ENCODE data around the gene DNAJB8. TPM values are rescaled to one million over a fixed set of nuclear protein-coding genes. Genes with fewer than 3 reads are reported as not detected.

Gene DNAJB8
- total RNA-seq, 1 donor from 2014 or later = not detected

GRCh38 chr3:128483657-128484403 is 17.1 kb upstream of the DNAJB8 start:
- DNase-seq (ENCODE audit: low read depth, low spot score) = no peak

DNA sequence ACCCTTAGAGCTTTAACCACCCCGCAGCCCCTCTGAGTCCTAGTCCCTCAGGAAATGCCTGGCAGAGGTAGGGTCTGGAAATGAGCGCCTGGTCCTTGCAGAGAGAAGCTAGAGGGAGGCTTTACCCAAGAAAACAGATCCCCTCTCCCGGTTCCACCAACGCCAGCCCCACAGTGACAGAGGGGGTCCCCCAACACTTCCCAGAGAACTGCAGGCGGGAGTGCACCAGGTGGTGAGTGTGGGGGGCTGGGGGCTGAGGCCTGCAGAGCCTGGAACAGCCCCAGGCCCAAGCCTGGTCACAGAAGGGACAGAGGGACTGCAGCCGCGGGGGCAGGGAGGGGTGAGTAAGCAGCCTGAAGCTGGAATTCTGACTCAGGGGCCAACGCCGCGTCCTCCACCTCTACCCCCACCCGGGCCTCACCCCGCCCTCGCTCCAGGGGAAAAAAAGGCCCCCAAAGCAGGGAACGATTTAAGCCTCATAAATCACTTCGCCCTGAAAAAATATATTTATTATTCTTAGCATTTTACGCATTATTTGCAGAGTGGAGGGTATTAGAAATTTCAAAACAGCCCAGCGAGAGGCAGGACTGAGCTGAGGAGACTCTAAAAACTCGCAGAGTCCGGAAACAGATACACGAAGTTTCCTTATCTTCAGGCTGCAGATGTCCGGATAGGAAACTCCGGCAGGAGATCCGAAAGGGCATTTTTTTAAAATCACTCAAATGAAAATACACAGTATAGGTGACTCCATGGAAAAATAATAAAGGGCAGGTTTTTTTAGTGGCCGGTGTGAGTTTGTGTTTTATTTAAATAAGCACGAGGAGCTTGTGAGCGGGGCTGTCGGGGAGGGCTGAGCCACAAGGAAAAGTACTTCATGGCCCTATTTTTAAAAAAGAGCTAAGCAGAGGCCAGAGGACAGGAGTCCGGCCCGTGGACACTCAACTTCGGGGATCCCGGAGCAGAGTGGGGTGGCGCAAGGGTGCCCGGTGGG is 16.3 kb upstream of the DNAJB8 start:
- DNase-seq (ENCODE audit: low read depth, low spot score) = peak; percentile 97

DNA sequence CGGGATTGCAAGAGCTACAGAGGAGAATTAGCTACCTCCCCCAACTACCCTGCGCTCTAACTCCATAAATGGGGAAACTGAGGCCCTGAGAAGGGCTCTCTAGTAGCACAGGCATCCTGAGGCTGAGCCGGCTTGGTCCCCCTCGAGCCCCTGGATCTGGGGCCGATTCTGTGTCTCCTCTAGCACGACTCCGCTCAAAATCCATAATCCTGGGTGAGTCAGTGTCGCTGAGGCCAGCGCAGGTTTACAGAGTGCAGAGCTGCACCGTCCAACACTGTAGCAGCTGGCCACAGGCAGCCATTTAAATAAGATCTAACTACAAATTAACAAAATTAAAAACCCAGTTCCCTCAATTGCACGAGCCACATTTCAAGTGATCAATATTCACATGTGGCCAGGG is 15.5 kb upstream of the DNAJB8 start:
- DNase-seq (ENCODE audit: low read depth, low spot score) = no peak

DNA sequence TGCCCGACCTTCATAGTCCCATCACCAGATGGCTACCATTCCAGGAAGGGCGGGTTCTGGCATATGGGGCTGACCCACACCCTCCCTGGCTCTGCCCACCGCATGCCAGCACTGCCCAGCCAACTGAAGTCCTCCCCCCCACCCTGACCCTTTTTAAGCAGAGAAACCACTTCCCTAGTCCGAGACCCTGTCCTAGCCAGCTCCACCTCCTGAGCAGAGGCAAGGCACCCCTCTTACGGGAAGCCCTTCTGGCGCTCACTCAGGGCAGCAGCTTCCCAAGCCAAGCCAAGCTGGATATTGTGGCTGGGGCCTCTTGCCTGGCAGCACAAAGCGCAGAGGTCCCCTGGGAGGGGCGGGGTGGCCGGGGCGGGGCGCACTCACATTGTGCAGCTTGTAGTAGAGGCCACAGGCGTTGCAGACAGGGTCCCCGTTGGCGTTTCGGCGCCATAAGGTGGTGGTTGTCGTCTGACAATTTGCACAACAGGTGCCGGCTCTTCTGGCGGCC is 14.8 kb upstream of the DNAJB8 start:
- DNase-seq (ENCODE audit: low read depth, low spot score) = no peak

DNA sequence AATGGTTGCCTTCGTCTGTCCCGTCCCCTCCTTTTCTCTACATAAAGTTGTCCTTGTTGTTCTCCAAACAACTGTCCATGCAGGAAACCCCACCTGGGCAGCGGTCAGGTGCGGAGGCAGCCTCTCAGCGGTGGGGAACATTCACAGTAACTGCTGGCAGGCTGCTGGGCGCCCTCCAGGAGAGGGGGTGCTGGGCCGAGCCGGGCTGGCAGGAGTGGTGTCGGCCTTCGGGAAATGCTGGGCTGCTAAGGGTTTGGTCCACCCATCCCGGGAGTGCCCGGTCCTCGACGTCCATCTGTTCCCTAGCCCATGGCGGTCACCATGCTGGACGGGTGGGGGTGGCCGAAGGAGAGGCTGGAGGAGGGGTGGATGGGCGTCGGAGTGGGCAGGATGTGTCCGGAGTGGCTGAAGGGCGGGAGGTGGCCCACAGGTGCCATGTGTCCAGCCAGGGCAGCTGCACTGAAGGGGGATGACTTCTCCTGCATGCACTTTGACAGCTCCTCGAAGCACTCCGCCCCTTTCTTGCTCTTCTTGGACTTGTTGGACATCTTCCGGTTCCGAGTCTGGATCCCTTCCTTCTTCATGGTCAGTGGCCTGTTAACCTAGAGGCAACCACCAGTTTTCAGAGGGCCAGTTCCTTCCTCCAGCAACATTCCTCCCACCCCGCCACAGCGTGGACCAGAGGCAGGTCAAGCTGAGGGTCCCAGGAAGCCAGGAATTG is 14.2 kb upstream of the DNAJB8 start:
- no peak for DNase-seq (ENCODE audit: low read depth, low spot score)

DNA sequence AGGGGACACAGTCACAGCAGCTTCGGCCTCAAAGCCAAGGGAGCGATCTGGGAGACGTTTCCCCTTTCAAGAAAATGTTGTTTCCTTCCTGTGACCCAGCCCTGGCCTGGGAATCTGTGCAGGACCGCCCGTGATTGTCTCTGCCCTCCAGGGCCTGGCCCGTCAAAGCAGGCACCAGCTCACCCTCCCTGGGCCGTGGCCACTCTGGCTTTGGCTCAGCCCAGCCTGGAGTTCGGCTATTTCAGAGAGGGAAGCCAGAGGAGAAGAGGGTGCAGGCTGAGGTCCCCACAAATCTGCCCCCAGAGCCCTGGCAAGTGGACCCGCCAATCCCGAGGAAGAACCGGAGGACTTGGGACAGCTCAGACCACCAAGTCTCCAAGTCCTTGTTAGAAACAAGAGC is 13.6 kb upstream of the DNAJB8 start:
- no peak for DNase-seq (ENCODE audit: low read depth, low spot score)

DNA sequence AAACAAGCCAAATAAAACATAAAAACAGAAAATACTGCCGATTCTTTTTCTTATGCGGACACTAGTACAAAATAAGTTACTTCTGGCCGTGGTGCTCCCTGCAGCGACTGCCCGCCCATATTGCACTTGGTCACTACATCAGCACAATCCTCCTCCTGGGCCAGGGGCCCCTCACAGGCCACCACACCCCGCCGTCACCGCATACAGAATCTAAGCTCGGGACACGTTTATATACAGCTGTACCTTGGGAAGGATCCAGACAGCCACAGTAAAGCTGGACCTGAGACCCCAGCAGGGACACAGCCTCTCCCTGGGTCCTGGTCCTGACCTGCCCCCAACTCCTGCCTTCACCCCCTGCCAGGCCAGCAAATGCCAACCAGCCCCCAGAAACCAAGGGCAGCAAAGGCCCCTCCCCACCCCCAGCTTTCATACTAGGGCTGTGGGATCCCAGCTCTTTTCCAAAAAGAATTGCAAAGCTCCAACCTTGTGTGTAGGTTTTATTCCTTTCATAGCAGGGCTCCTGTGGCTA is 12.9 kb upstream of the DNAJB8 start:
- no peak for DNase-seq (ENCODE audit: low read depth, low spot score)

DNA sequence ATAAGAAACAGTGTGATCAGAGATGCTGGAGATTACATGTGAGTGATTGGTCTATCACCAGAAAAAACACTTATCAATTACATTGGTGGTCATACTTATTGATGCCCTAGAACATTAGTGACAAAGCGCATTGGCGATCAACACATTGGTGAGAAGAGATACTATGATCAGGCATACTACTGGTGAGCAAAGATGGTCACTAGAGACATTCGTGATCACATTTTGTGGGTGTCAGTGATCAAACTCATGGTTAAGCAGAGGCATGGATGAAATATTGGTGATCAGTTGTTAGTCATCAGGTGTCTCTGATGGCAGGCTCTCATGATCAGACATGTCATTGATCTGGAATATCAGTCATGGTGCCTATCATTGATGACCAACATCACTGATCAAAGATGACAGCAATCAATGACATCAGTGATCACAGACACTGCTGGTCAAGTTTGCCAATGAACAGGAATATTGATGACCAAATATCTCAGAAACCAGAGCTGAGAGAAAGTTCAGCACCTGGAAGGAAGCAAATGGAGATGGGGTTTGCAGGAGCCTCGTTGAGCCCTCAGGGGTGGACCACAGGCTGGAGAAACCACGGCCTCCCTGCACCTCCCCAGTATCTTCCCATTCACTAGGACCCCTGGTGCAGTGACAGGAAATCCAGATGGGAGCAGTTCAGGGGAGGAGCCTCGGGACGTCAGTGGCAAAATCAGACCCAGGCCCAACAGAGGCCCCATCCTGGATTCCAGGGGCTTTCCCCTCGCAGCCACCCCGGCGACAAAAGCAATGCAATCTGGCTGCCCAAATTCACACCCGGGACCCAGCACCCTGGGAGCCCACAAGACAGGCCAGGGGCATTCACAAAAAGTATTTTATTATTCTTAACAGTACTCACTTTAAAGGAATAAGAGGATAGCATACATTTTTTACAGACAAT is 12.2 kb upstream of the DNAJB8 start:
- DNase-seq (ENCODE audit: low read depth, low spot score) = no peak

DNA sequence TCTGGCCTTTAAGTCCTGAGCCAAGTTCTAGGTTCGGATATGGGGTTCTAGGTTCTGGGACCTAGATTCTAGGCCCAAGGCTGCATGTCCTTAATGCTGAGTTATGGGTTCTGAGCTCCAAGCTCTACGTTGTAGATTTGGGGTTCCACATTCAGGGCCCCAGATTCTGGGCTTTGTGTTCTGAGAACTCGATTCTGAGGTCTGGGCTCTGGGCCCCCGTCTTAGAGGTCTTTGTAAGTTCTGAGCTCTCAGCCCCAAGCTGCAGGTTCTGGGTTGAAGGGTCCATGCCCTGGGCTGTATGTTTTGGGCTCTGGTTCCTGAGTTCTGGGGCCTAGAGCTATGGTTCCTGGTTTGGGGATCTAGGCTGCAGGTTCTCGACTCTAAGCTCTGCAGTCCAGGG is 10.0 kb upstream of the DNAJB8 start:
- no peak for DNase-seq (ENCODE audit: low read depth, low spot score)

DNA sequence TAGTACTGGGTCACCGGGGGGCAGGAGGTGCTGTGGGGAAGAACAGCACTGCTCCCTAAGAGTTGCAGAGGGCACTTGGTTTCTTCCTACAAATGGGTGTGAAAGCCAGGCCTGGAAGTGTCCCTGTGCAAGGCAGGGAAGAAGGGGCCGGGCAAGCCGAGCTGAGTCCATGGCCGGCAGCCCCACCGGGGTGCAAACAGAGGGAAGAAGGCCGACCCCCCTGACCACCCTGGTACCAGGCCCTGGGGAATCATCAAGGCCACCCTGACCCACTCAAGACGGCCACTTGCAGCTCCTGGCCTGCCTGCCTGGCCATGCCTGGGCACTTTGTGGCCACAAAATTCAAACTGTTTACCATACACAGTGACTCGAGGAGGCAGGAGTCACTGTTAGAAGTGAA is 8.7 kb upstream of the DNAJB8 start:
- DNase-seq (ENCODE audit: low read depth, low spot score) = no peak

- DNase-seq (ENCODE audit: low read depth, low spot score) = no peak
Measured at GRCh38 chr3:128473737-128474136, 7.0 kb upstream of the DNAJB8 start.

- DNase-seq (ENCODE audit: low read depth, low spot score) = no peak
Measured at GRCh38 chr3:128473180-128473519, 6.5 kb upstream of the DNAJB8 start.

- no peak for DNase-seq (ENCODE audit: low read depth, low spot score)
Measured at GRCh38 chr3:128472449-128473179, 5.9 kb upstream of the DNAJB8 start.

DNA sequence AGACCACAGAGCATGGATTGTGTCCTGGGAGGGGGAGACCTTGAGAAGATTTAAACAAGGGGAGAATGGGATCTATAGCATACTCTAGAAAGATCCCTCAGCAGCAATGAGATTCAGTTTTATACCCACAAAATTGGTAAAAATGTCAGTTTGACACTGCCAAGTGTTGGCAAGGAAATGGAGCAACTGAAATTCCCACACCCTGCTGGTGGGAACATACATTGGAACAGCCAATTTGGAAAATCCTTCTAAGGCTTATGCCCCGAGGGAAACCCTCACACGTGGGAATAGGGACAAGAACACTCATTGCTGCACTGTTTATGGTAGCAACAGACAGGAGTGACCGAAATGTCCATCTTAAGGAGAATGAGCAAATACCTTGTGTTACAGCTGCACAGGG is 5.0 kb upstream of the DNAJB8 start:
- DNase-seq (ENCODE audit: low read depth, low spot score) = no peak

DNA sequence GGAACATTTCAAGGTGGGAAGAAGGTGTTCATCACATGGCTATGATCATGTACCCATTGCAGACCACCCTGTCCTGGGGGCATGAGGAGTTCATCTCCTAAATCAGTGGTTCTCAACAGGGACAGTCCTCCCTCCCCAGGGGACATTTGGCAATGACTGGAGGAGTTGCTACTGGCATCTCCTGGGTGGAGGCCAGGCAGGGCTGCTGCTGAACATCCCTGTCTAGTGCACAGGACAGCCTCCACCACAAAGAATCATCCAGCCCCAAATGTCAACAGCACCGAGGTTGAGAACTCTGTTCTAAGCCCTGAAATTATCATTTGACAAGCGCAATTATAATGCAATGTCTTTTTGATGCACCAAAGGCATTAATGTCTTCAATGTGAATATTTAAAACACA is 4.4 kb upstream of the DNAJB8 start:
- DNase-seq (ENCODE audit: low read depth, low spot score) = no peak

- no peak for DNase-seq (ENCODE audit: low read depth, low spot score)
Measured at GRCh38 chr3:128470134-128470899, 3.6 kb upstream of the DNAJB8 start.

- DNase-seq (ENCODE audit: low read depth, low spot score) = no peak
Measured at GRCh38 chr3:128469556-128469955, 2.9 kb upstream of the DNAJB8 start.

DNA sequence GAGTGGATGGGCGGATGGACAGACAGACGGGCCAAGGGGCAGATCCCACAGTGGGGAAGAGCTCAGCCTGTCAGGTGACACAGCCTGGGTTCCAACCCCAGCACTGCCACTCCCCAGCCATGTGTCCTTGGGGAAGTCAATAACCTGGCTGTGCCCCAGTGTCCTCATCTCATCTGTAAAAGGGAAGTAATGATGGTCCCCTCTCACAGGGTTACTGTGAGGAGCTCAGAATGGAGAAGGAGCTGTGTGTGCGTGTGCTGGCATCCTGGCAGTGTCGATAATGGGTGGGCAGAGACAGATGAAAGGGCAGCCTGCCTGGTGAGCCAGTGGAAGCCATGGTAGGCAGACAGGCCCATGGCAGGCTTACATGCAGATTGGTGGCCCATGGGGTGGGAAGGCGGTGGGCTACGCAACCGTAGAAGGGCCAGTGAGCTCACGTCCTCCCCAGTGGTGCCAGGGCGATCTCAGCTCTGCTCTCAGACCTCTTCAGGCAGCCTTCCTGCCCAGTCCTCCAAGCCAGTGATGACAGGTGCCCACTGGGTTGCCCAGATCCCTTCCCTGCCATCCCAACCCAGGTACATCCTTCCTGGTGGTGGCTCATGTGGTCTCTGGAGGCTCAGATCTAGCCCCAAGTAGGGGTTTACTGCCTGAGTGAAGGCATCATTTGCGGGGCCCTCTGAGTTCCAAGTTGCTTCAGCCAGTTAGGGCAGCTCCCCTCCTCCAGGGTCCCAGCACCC is 2.3 kb upstream of the DNAJB8 start:
- DNase-seq (ENCODE audit: low read depth, low spot score) = no peak

Data from pulmonary artery endothelial cell (primary cell).